ENCODE data around the gene CEP131.

DNA sequence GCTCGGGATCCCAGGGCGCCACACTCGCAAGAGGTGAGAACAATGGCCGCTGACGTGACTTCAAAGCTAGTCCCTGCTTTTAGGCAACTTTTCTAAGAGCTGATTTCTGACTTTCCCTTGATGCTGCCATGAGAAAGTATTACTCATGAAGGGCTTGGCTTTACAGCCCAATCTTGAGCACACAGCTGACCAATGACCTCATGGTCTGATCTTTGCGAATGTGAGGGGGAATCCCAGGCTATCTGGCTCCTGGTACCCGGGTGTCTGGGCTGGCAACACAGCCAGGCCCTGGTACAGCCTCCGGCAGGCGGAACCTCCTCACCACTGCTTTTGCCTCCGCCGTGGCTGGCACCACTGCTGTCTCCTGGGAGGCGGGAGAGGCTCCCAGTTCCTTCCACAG lies 33.9 kb upstream of the CEP131 start:
- TF ChIP-seq POLR2A (IDR thresholded peaks at IDR 0.05): no peak
- TF ChIP-seq CTCF (IDR thresholded peaks at IDR 0.05): no peak

Data from vagina (tissue), 2 donors.